Medulla oblongata (tissue), 1 donor: ENCODE measurements around the gene IQGAP2.
"Not testable (repeated sequence)": the region's sequence is repeated elsewhere in the genome, so short reads cannot be mapped to it uniquely, and the experiment has no call there.

Experiments
- DNase-seq: peaks from one replicate; pipeline ENCODE4 v3.0.0-alpha.2; 2015; ENCODE audit errors: extremely low spot score

The IQGAP2 gene

DNA sequence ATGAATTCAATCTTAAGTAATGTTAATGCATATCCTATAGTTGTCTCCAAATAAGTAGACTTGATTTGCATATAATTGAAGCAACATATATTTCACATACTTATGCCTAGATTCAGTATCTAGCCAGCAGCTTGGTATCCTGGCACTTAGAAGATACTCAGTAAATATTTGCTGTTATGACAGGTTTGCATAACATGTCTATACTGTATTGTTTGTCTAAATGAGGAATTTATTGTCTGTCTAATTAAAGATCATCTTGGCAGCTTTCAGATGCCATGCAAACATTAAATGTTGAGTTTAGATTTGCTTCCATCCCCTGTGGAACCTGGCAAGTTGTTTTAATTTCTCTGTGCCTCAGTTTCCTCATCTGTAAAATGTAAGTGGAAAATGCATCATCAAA is 9.4 kb downstream of the IQGAP2 start:
- DNase-seq = no peak

DNA sequence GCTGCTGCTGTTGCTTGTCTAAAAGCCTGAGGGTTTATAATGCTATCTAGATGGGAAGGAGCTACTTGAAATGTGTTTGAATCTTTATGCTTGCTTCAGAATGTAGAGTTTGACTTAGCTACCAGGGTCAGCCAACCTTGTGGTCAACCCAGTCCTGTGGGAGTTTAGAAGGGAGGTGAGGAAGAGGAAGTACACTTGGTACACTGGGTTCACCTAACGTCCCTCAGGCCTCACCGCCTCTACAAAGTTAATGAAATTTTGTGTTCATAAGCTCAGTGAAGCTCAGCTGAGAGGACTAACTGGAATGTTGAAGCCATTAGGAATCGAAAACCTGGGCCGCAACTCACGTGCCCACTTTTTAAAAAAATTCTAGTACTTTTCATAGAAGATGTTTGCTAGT is 10.7 kb downstream of the IQGAP2 start:
- no peak for DNase-seq

DNA sequence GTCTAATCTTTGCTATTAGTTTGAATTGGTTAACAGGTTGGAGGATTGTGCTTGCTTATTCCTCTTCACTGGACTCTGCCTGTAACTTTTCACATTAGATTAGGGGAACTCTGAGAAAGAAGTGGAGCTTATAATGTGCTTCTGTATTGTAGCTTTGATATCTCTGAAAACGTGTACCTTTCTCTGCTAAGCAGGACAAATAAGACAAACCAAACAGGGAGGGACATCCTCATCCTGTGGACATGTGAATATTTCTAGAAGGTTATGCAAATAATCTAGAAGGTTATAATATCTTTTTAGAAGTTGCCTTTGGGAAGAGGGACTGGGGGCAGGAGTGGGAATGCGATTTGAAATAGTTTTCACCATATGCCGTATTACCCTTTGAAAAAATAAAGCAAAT is 11.7 kb downstream of the IQGAP2 start:
- no peak for DNase-seq

DNA sequence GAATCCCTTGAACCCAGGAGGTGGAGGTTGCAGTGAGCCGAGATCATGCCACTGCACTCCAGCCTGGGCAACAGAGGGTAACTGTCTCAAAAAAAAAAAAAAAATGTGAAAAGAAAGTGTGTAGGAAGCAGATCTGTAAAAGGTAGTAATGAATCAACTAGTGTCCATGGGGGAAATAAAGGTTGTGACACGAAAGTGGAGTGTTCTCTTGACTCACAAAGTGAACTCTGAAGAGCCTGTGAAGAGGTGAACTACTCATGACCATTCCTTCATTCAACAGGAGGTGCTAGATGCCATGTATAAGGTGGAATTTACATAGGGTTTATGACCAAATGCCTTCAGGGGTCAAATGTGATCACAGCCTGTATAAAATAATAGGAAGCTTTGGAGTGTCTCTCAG is 12.8 kb downstream of the IQGAP2 start:
- DNase-seq = no peak

DNA sequence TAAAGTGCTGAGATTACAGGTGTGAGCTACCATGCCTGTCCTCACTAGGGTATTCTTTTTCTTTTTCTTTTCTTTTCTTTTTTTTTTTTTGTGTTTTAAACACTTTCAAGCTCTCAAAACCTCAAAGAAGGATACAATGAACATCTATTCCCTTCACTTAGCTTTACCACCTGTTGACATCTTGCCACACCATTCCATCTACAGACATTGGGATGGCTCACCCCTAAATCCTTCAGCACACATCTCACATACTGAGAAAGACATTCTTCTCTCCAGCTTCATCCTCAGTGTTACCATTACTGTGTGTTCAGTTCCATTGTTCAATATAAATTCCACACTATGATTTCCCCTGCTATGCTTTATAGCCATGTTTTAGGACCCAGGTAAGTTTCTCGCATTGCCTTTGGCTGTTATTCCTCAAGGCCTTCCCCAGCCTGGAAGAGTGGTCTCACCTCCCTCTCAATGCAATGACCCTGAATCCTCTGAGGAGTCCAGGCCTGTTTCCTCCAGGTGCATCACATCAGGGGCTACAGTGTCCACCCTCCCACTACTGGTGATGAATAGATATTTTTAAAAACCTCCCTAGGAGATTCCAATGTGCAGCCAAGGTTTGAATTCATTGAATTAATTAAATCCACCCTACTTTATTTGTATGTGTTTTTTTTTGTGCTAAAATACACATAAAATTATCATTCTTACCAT is 16.7 kb downstream of the IQGAP2 start:
- DNase-seq = no peak

DNA sequence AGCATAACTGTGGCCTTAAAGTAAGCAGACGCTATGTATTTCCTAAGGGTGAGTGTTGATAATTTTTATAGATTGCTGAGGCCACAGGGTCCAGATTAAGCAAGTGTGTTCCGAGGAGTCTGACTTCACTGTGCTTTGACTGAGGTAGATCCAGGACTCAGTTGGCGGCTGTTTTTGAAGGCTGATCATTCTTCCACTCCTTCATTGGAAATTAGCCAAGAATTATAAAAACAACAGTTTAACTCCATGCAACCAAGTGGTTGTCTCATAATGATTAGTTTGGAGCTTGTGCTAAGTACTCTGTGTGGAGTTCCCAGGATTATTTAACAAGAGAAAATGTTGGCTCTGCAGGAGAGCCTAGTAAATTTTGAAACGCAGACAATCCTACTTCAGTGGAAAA is 19.1 kb downstream of the IQGAP2 start:
- DNase-seq = no peak

DNA sequence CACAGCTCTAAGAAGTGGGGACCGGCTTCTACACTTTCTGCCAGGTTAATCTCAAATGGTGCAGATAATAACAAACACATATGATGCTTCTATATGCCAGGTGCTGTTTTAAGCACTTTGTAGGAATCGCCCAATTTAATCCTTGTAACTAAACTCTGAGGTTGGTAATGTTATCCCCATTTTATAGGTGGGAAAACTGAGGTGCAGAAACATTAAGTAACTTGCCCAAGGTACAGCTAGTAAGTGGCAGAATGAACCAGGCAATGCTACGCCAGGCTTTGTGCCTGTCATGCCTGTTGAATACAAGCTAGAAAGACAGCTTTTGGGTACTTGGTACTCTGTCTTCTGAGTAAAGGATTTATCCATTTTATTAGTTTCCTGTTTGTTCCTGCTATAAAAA is 19.7 kb downstream of the IQGAP2 start:
- no peak for DNase-seq

DNA sequence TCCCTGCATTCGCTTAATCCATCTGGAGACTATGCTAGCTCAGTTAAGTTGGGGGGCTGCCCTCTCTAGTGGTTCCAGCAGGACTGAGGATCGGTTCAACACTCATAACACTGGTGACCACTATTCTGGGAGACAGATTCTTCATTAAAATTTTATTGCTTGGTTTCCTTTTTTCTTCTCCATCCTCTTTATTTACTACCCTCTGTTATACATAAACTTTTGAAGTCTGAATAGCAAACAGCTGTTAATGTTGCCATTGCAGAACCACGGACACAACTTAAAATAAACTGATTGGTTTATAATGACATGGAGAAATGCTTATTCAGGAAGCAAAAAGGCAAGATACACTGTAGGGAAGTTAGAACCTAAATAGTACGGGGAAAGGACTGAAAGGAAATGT is 22.1 kb downstream of the IQGAP2 start:
- no peak for DNase-seq

DNA sequence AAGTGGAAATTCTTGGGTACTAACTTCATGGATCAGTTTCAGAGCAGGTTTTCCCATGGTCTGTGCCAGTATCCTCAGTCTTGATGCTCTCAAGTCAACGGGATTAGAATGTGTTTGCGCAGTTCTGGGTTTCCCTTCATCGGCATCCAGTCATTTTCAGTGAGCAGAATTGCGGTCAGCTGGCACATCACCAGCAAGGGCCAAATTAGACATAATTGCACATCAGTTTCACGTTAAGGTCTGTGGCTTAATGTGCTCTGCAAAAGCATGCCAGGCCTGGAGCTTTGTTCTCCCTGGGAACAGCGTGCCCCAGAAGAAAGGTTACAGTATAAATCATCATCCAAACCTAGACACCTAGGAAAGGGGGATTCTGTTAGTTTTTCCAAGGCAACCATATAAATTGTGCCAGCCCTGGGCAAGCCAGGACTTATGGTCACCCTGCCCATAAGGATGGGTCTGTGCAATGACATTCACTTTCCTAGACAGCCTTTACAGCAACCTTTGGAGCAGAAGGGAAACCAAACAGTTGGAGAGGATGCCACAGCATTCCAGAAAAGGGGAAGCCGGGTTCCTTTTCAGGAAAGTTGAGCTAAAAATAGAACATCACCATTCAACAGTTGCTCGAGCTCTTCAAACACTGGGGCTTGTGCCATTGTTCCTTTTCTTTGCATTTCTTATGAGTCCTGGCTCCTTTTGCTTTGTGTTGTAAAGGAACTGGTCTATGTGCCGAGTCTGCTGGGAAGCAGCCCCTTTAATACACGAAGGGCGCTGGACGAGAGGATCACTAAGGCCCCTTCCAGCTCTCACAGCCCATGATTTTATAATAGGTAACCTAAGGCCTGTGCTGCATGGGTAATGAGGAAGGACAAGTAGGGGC is 23.1 kb downstream of the IQGAP2 start:
- DNase-seq = no peak

DNA sequence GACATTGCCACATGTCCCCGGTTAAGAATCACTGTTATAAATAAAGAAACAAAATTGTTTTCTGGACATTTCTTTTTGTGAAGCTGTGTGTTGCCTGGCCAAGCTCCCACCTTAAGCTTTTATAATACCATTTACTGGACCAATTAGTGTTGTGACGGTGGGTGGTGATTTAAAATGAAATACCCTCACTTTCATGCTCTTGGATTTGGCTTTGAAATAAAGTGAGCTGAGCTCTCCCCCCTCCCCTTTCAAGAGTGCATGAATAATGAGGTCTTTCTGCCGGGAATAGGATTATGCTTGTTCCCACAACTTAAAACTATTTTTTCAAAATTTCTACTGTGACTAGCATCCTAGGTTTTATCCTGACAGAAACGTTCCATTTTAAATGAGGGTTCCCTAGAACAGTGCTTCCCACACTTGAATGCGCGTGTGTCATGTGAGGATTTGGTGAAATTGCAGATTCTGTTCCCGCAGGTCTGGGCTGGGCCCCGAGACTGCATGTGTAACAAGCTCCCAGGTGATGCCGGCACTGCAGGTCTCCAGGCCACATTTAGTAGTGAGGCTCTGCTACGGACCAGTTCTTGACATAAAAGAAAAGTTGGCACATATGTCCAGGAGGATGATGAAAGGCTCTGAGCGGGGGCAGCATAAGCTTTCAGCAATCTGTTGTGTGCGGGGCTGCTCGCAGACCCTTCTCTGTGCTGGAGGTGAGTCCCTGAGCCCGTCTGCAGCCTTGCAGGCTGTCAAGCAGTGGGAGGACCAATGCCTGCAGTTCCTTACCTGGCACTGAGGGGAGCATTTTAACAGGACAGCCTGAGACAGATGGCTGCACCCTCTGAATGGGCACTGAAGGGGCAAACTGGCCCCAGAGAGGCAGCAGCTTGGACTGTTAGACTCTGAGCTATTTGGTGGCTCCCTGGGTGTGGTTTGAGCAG is 24.4 kb downstream of the IQGAP2 start:
- DNase-seq = no peak

DNA sequence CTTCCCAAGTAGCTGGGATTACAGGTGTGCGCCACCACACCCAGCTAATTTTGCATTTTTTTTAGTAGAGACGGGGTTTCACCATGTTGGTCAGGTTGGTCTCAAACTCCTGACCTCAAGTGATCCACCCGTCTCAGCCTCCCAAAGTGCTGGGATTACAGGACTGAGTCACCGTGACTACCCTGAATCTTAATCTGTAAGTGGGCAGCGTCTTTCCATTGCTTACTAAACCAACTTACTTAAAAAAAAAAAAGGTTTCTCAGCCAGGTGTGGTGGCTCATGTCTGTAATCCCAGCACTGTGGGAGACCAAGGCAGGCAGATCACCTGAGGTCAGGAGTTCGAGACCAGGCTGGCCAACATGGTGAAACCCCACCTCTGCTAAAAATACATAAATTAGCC is 25.5 kb downstream of the IQGAP2 start:
- DNase-seq = not testable (repeated sequence)

DNA sequence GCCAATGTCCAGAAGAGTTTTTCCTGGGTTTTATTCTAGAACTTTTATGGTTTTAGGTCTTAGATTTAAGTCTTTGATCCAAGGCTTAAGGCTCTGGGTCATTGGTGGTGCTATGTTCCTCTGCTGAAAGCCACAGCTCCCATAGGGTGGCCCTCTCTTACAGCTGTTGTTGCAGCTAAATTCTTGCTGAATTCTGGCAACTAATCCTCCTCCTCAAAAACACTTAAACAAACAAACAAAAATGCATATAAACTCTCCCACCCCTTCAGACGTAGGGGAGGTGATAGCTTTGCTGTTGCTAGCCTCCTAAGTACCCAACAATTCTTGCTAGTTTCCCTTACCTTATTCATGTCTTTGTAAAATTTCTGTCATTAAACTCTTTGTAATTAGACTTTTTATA is 30.2 kb downstream of the IQGAP2 start:
- DNase-seq = no peak

DNA sequence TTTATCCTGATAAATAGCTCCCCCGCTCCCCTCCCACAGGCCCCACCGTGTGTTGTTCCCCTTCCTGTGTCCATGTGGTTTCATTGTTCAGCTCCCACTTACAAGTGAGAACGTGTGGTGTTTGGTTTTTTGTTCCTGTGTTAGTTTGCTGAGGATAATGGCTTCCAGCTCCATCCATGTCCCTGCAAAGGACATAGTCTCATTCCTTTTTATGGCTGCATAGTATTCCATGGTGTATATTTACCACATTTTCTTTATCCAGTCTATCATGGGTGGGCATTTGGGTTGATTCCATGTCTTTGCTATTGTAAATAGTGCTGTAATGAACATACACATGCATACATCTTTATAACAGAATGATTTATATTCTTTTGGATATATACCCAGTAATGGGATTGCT is 34.4 kb downstream of the IQGAP2 start:
- not testable (repeated sequence) for DNase-seq

DNA sequence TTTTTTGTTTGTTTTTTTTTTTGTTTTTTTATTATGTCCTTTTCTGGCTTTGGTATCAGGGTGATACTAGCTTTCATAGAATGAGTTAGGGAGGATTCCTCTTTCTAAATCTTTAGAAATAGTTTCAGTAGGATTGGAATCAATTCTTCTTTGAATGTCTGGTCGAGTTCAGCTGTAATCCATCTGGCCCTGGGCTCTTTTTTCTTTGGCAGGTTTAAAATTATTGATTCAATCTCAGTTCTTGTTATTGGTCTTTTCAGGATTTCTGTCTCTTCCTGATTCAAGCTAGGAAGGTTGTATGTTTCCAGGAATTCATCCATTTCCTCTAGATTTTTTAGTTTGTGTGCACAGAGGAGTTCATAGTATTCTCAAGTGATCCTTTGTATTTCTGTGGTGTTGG is 34.9 kb downstream of the IQGAP2 start:
- DNase-seq = no peak

DNA sequence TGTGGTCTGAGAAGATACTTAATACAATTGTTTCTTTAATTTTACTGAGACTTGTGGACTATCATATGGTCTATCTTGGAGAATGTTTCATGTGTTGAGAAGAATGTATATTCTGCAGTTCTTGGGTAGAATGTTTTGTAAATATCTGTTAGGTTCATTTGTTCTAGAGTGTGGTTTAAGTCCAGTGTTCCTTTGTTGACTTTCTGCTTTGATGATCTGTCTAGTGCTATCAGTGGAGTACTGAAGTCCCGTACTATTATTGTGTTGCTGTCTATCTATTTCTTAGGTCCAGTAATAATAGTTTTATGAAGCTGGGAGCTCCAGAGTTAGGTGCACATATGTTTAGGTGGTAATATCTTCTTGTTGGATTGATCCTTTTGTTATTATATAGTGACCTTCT is 36.1 kb downstream of the IQGAP2 start:
- DNase-seq = no peak

DNA sequence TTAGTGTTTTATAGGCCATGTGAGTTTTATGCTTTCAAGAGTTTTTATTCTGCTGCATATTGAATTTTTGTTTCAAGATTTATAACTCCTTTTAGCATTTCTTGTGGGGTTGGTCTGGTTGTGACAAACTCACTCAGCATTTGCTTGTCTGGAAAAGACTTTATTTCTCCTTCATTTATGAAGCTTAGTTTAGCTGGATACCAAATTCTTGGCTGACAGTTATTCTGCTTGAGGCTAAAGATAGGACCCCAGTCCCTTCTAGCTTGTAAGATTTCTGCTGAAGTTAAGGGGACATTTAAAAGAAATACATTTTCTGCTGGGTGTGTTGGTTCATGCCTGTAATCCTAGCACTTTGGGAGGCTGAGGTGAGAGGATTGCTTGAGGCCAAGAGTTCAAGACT is 36.8 kb downstream of the IQGAP2 start:
- DNase-seq = no peak

DNA sequence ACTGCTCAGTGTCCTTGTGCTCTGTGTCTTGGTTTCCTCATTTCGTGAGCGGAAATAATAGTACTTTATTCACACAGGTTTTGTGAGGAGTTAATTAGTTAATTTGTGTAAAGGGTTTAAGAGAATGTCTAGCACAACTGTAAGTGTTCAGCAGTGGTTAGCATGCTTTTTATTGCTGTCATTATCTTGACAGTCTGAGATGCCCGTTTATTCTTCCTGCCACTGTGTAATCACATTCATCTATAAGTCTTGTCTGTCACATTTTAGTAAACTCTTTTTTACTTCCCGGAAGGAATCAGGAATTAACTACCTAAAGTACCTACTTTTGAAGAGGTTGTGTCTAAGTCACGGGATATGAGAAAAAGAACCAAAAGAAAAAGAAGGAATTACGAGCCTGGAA is 38.0 kb downstream of the IQGAP2 start:
- DNase-seq = no peak

DNA sequence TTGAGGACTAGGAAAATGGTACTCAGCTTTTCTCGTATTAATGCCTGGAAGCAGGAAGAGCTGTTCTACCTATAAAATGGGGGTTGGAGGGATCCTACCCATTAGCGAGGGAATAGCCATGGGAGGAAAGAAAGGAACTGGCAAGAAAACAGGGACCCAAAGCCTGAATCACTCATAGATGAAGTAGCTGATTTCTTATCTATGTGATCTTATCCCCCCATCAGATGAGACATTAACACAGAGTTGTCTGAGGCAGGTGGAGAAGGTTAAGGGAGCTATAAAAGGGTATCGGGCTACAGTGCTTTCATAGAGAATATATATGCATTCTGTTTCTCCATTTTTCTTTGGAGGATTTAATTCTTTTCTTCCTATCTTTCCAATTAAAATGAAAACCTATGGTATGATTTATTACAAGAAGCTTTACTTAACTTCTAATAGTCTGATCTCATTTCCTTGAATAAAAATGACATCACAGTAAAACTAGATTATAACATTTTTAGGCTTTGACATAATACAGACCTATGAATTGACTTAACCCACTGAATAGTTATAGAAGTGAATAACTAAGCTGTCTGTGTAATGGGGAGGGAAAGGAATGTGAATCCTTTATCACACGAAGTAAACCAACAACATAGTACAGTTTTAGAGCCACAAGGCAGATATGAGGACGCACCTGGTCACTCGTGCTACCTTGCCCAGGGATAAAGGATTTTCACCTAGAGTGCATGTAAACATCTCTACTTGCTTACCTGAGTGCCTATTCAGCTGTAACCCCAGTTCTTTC is 39.0 kb downstream of the IQGAP2 start:
- DNase-seq = no peak

DNA sequence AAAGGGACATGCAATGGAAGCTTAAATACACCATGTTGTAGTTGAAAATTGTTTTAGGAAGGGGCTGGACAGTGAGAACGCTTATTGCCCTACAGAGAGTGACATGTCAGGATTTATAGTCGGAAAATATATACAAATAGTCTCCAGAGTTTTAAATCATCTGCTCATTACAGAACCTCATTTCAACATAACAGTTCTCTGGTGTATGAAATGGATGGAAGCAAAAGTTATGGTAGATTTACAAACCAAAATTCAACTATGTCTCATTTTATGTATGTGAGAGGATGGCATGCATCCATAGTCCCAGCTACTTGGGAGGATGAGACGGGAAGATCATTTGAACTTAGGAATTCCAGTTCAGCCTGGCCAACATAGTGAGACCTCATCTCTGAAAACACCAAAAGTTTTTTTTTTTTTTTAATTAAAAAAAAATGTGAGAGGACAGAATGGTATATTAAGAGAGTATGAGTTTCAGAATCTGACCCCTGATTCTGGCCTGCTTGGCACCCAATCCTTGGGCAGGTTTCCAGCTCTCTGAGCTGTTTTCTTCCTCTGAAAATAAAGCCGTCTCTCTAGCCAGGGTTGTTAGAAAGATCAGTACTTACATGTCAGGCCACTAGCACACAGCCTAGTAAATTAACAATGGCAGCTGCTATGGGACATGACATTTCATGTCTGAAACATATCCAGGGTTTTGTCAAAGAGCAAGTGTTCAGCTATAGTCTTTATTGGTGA is 40.1 kb downstream of the IQGAP2 start:
- DNase-seq = no peak

DNA sequence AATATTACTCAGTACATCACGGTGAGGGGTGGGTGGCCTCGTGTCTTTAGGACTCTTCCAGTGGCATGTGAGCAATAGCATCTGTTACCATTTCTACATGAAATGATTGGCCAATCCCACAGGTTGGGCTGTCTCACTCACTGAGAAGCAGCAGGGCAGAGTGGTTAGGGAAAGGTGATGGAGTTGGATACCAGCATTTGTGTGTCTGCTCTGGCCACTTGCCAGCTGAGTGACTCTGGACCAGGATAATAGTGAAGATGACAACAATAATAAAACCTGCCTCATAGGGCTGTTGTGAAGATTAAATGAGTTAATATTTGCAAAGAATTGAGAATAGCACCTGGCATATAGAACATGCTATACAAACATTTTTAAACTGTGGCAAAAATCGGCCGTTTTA is 42.0 kb downstream of the IQGAP2 start:
- no peak for DNase-seq

DNA sequence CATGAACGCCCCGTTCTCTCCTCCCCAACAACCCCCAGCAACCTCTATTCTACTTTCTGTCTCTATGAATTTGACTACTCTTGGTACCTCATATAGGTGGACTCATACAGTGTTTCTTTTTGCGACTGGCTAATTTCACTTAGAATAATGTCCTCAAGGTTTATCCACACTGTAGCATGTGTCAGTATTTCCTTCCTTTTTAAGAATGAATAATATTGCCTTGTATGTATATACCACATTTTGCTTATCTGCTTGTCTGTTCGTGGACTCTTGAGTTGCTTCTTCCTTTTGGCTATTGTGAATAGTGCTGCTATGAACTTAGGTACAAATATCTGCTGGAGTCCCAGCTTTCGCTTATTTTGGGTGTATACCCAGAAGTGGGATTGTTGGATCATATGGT is 42.7 kb downstream of the IQGAP2 start:
- DNase-seq = no peak
